Left kidney (tissue), 8 donors: ENCODE measurements around the gene ARL14. TPM values are rescaled to one million over a fixed set of nuclear protein-coding genes. Genes with fewer than 3 reads are reported as not detected.

Experiments used
- DNase-seq: peaks from one replicate; pipeline ENCODE4 v3.0.0-alpha.2; 2013
- long read RNA-seq, 8 donors: transcript quantifications; one replicate each; lab custom pipeline, GENCODE V29; 2026
- polyA plus RNA-seq: library from polyadenylated mRNA; unstranded; fragments of 120-200 nt; gene quantifications from one replicate; pipeline ENCODE4 v1.2.1, GENCODE V29; 2013; ENCODE audit not compliant: insufficient read length

ARL14 gene
- 0.35 TPM for polyA plus RNA-seq
- long read RNA-seq, donor 1, result 0 reads
- long read RNA-seq, donor 2, partial matches to known transcripts, result 0 of 1 reads
- long read RNA-seq, donor 2, other reads (novel, unspliced or antisense), result 0 of 1 reads
- long read RNA-seq, donor 3, partial matches to known transcripts, result 0 of 1 reads
- long read RNA-seq, donor 3, other reads (novel, unspliced or antisense), result 0 of 1 reads
- long read RNA-seq, donor 4, result 0 reads
- long read RNA-seq, donor 5, result 0 reads
- long read RNA-seq, donor 6, result 0 reads
- long read RNA-seq, donor 7, partial matches to known transcripts, result 0 of 1 reads
- long read RNA-seq, donor 7, other reads (novel, unspliced or antisense), result 0 of 1 reads
- long read RNA-seq, donor 8, result 0 reads

DNA sequence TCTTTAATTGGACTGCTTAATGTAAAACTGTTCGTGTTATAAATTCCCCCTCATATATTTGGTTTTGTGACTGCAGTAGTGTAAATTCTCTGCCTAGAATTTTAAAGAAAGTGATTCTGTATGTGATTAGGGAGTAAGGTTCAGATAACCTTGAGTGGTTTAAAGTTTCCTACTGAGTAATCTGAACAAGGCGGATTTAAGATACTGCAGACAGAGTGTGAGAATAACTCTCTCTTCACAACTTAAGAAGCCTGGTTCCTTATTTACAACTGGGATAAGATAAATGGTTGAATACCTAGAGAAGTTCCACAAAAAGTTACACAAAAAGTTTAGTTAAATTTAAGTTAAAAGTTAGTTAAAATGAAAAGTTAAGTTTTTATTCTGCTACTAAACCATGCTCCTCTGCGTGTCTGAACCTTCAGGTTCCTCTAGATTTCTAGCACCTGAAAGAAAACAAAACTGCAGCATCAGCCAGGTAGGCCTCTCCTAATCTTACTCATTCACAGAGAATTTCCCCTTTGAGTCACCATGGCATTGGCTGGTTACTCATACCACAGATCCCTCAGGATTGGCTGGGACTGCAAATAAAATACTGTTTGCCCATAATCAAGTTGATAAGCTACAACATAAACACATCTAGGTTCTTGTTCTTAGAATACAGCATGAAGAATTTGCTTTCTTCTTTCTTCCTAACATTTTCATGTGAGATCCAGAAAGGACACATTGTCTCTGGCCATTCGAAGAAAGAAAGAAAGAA, at the start of gene ARL14:
TSS of gene ARL14 (plus strand) at position 614 of the 757 bp plus-strand sequence. CDS start 187 bp downstream, outside the sequence.
- no peak for DNase-seq

- no peak for DNase-seq
Observed at GRCh38 chr3:160629491-160629890, 47.5 kb upstream of the ARL14 start.

GRCh38 chr3:160633361-160634083, 43.4 kb upstream of the ARL14 start:
- no peak for DNase-seq

GRCh38 chr3:160635213-160635612, 41.7 kb upstream of the ARL14 start:
- no peak for DNase-seq

GRCh38 chr3:160637086-160637485, 39.9 kb upstream of the ARL14 start:
- no peak for DNase-seq

GRCh38 chr3:160638184-160638583, 38.8 kb upstream of the ARL14 start:
- no peak for DNase-seq

DNA sequence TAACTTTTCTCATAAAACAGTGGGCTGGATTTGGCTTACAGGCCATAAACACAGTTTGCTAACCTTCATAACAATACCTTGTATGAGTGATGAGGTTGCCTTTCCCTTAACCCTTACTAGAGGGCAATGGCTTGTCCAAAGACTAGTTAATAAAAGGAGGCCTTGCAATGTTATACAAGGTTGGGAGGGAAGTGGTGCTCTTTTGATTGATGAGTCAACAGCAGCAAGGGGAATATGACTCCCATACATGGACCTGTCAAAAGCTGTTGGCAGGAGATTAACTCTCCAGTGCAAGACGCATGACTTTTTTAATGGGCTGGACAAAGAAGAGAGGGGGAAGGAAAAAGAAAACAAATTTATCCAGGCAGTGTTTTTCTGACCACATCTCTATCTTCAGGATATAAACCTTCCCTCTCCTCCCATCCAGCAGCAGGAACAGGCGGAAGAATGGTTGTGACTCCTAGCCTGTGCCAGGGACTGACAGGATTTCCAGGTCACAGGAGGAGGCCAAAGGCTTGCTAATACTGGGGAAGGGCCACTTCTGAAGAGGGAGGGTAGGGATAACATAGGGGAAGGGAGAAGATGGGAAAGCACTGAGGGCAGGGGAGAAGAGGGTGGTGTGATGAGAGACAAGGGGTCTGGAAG, 35.2 kb upstream of the ARL14 start:
- peak; percentile 15 for DNase-seq

DNA sequence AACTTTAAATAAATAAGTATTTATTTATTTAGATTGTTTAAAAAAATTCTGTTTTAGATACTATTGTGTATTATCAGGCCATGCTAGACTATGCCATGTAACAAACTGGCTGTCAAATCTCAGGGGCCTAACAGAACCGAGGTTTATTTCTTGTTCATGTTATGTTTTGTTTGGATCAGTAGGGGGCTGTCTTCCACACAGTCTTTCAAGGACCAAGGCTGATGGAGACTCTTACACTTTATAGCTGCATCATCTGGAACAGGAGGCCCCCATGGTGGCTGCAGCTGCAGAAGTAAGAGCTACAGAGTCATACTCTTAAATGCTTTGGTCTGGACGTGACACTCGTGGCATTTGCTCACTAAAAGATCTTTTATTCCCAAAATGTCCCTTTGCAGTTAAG, 33.0 kb upstream of the ARL14 start:
- DNase-seq, result no peak

- DNase-seq, result no peak
Observed at GRCh38 chr3:160644491-160644890, 32.5 kb upstream of the ARL14 start.

GRCh38 chr3:160648701-160649100, 28.3 kb upstream of the ARL14 start:
- no peak for DNase-seq

GRCh38 chr3:160649596-160649995, 27.4 kb upstream of the ARL14 start:
- no peak for DNase-seq

DNA sequence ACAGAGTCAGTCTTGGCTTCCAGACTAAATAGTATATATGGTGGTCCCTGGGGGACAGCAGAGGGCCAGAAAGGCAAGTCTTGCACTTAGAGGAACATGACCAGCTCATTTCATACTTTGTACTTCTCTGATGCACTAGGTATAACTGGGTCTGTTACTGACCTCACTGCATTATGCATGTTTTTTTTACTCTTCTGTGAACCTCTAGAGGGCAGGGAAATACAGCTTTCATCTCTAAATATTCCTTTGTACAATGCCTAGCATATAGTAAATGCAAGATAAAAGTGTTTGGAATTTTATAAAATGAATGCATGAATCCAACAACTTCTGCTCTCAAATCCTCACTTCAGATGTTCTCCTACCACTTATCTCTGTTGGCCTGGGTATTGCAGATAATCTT, 23.4 kb upstream of the ARL14 start:
- DNase-seq, result no peak

- DNase-seq, result no peak
Observed at GRCh38 chr3:160660902-160661301, 16.1 kb upstream of the ARL14 start.

- DNase-seq, result no peak
Observed at GRCh38 chr3:160661660-160662059, 15.3 kb upstream of the ARL14 start.

- no peak for DNase-seq
Observed at GRCh38 chr3:160665231-160665630, 11.7 kb upstream of the ARL14 start.

- no peak for DNase-seq
Observed at GRCh38 chr3:160665784-160666526, 11.0 kb upstream of the ARL14 start.

DNA sequence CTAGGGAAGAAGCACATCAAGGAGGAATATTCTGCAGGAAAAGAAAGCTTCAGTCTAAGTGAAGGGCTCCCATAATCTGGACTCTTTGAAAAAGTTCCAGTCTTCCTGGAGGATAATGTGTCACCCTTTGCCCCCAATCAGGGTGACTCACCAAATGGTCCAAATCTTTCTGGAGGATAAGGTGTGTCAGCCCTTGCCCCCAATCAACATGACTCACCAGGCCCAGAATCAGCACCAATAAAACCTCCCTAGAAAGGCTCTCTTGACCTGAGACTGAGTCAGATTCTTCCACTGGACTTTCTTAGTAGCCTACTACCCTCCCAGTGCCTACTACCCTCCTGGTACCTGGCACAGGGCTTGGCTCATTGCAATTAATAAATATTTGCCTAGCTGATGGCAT, 9.5 kb upstream of the ARL14 start:
- no peak for DNase-seq

GRCh38 chr3:160668454-160668853, 8.5 kb upstream of the ARL14 start:
- no peak for DNase-seq

- no peak for DNase-seq
Observed at GRCh38 chr3:160671231-160671630, 5.7 kb upstream of the ARL14 start.

DNA sequence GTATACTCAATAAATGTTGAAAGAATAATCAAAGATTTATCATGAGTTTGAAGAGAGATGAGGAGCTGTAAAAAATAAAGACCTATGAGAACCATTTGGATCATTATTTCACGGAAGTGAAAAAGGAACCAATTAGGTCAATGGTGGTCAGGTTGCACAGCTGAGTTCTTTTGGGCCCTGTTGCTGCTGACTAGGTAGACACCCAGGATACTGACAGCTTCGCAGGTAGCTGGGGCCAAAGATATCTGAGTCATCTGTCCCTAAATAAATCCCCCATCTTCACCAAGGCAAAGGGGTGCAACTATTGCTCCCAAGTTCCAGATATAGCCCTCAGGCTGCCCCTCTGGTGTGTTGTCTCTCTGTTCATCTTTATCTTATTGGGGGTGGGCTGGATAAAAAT, 5.0 kb upstream of the ARL14 start:
- no peak for DNase-seq

GRCh38 chr3:160673188-160673587, 3.8 kb upstream of the ARL14 start:
- DNase-seq, result no peak
